Activated CD4-positive, alpha-beta T cell treated with anti-CD3 and anti-CD28 coated beads for 36 hours (primary cell): Measurements from ENCODE around the gene RPL36. TPM values are rescaled to one million over a fixed set of nuclear protein-coding genes. Genes with fewer than 3 reads are reported as not detected.

Experiments
- ATAC-seq: fragments of 200-7000 bp; cut with Tn5 transposase; one replicate; pipeline ENCODE4 v1.10.0; 2021; ENCODE audit warnings: mild to moderate bottlenecking, moderate library complexity
- CTCF ChIA-PET: fragments of 350-600 bp; sonication (Branson Sonifier 250); formaldehyde crosslinking; loops from one replicate; lab custom pipeline; 2021; ENCODE audit warnings: antibody characterized with exemption; lab: Charles Lee
- POLR2A ChIA-PET: fragments of 350-600 bp; sonication (Branson Sonifier 250); formaldehyde crosslinking; loops from one replicate; lab custom pipeline; 2021; ENCODE audit warnings: antibody characterized with exemption, inconsistent platforms; lab: Charles Lee
- DNase-seq: peaks from one replicate; pipeline ENCODE4 v3.0.0-alpha.2; 2020
- H3K27ac Mint-ChIP-seq: one replicate; pipeline ENCODE4 v1.8.0; 2021; ENCODE audit warnings: mixed read lengths
- H3K27me3 Mint-ChIP-seq: one replicate; pipeline ENCODE4 v1.8.0; 2021; ENCODE audit warnings: mixed read lengths
- H3K36me3 Mint-ChIP-seq: one replicate; pipeline ENCODE4 v1.8.0; 2021; ENCODE audit warnings: low read depth, mixed read lengths
- H3K4me1 Mint-ChIP-seq: one replicate; pipeline ENCODE4 v1.8.0; 2021; ENCODE audit warnings: mixed read lengths
- H3K4me3 Mint-ChIP-seq: one replicate; pipeline ENCODE4 v1.8.0; 2021; ENCODE audit warnings: mild to moderate bottlenecking, moderate library complexity, mixed read lengths
- H3K9me3 Mint-ChIP-seq: one replicate; pipeline ENCODE4 v1.8.0; 2021; ENCODE audit warnings: low read depth, mixed read lengths
- intact Hi-C, 2 experiments: fragments of 100-400 bp; cut with DNase I in 1 of 2; cut with micrococcal nuclease in 1 of 2; formaldehyde crosslinking; loops; one replicate each; pipeline versions ENCODE4 v1.14.2 to v1.15.1; 2022 to 2024; cut with DNase I, micrococcal nuclease
- total RNA-seq, 2 experiments: library from RNA; stranded (reverse); gene quantifications; one replicate each; pipeline ENCODE4 v1.2.3, GENCODE V29; 2021

The RPL36 gene
- 1,000 to 10,000 TPM; 1,452 to 1,530 TPM for total RNA-seq

DNA sequence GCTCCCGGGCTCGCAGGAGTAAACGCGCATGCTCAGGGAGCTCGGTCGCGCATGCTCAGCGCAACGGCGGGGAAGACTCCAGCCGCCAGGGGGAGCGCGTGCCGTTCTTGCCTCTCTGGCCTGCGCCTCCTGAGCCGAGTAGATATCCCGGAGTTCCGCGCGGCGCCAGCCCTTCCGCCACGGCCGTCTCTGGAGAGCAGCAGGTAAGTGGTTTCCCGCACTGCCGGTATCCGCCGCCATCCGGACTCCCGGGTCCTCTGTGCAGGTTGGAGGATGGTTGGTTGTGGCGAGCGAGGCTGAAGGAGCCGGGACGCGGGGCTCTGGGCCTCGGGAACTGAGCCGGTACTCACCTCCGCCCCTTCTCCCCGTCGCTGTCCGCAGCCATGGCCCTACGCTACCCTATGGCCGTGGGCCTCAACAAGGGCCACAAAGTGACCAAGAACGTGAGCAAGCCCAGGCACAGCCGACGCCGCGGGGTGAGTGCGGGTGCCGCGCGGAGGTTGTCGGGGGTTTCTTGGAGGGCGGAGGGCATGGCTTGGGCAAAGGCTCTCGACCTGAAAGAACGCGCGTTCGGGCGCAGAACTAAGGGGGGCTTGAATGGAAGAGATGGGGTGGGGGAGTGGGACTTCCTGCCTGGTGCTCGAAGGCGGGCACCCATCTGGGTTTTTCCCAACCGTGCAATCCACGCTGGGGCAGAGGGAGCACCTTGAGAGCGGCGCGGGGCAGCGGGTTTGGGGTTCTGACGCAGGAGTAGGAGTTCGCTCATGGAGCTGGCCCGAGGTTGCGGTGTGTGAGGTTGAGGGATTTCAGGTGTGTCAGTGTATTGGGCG is at the start of gene RPL36:
Gene RPL36, plus strand, starts transcription at position 171 of the 830 bp plus-strand sequence. Its CDS starts 213 bp downstream, at position 384.
- H3K4me1 Mint-ChIP-seq, result peaks cover 21% of the 10 kb centered on the region
- peak within 1 kb of the TSS; percentile 100 for H3K4me3 Mint-ChIP-seq
- no peaks in the 10 kb centered on the region for H3K9me3 Mint-ChIP-seq
- ChIA-PET POLR2A (interaction anchor here (0.6 to 1.8 kb wide), 13 partner anchors 11 to 995 kb away, joined by 3 to 20 read pairs (median 5); partner anchors contain the start of genes CATSPERD, DUS3L, LONP1 and SAFB), CTCF (interaction anchor here (0.6 to 2.4 kb wide), 22 partner anchors 9 to 114 kb away, joined by 3 to 32 read pairs (median 4); partner anchors contain the start of genes CATSPERD, DUS3L, LONP1 and SAFB)
- H3K27ac Mint-ChIP-seq, result peak within 1 kb of the TSS; percentile 96
- H3K36me3 Mint-ChIP-seq, result peaks cover 49% of the 10 kb centered on the region
- DNase-seq (peak; percentile 100), ATAC-seq (peak; percentile 54)
- intact Hi-C loops, result loop anchor here (1.0 to 2.0 kb wide), 9 partner anchors 10 to 420 kb away; partner anchors contain the start of genes CATSPERD (in 2 of the 2), LONP1 (in 2 of the 2), MICOS13 (in 2 of the 2) and DUS3L (in 1 of the 2)
- no peaks in the 10 kb centered on the region for H3K27me3 Mint-ChIP-seq

DNA sequence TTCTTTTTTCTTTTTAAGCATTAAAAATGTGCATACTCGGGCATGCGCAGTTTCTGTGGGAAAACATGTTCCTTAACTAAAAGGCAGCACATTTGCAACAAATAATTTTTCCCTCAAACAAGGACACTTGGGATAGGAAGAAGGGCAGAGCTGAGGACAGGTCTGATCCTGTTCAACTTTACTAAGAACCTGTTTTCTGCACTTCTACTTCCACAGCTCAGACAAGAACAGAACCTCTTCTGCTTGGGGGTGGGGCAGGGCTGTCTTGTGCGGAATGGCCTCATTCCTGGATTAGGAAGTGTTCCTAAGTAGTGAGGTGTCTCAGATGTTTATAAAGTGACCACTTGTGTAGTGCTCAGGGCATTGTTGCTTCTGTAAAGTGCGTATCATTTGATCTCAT is 48.9 kb upstream of the RPL36 start:
- DNase-seq (no peak), ATAC-seq (no peak)
- ChIA-PET POLR2A (no interaction called here), CTCF (interaction anchor here (0.7 kb wide), 1 partner anchor 9 kb away, joined by 3 read pairs; no protein-coding TSS in a partner anchor)
- no peaks in the 10 kb centered on the region for H3K9me3 Mint-ChIP-seq
- intact Hi-C loops, result no loop called here
- H3K27ac Mint-ChIP-seq, result peak overlapping the region; percentile 2
- peaks cover 22% of the 10 kb centered on the region for H3K4me1 Mint-ChIP-seq
- H3K4me3 Mint-ChIP-seq, result no peak overlapping the region
- H3K27me3 Mint-ChIP-seq, result no peaks in the 10 kb centered on the region
- H3K36me3 Mint-ChIP-seq, result peaks cover 53% of the 10 kb centered on the region

DNA sequence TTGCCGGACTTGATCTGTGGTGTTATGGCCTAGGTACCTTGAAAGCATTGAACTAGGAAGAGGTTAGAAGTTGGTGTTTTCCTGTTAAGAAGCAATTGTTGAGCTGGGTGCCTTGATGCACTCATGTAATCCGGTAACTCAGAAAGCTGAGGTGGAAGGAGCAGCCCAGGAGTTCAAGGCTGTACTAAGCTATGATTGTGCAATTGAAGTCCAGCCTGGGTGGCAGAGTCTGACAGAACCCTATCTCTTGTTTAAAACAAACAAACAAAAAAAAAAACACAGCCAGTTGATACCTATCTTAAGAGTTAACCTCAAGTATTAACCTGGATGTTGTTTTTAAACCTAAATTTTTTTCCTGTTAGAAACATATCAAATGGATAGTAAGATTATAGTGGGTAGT is 47.9 kb upstream of the RPL36 start:
- Mint-ChIP-seq H3K9me3 (no peaks in the 10 kb centered on the region), H3K36me3 (peaks cover 62% of the 10 kb centered on the region), H3K27ac (no peak overlapping the region), H3K4me3 (no peak overlapping the region), H3K27me3 (no peaks in the 10 kb centered on the region), H3K4me1 (peaks cover 22% of the 10 kb centered on the region)
- DNase-seq (no peak), ATAC-seq (no peak)
- CTCF ChIA-PET, result interaction anchor here (0.7 kb wide), 1 partner anchor 20 kb away, joined by 3 read pairs; the partner anchor contains the start of genes SAFB and SAFB2
- intact Hi-C loops, result no loop called here
- POLR2A ChIA-PET, result no interaction called here

DNA sequence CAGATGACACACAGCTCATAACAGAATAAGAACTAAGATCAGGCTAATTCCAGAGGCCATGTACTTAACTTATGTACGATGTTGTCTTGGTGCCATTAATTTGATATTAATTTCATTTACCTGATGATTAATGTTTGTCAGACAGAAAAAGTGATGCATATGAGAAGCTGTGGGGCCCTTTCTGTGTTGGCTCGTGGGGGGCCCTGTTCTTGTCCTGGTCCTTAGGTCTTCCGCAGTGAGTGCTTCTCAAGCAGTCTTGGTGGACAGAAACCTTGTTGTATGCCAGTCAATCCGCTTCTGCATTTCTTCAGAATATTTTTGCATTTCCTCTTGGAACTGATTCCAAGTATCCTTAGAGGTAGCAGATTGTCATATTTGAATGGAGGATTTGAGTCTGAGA is 47.0 kb upstream of the RPL36 start:
- ChIA-PET POLR2A (no interaction called here), CTCF (no interaction called here)
- Mint-ChIP-seq H3K36me3 (peaks cover 63% of the 10 kb centered on the region), H3K4me1 (peaks cover 15% of the 10 kb centered on the region), H3K27ac (no peak overlapping the region), H3K4me3 (no peak overlapping the region), H3K27me3 (no peaks in the 10 kb centered on the region), H3K9me3 (no peaks in the 10 kb centered on the region)
- DNase-seq (no peak), ATAC-seq (no peak)
- intact Hi-C loops, result no loop called here

DNA sequence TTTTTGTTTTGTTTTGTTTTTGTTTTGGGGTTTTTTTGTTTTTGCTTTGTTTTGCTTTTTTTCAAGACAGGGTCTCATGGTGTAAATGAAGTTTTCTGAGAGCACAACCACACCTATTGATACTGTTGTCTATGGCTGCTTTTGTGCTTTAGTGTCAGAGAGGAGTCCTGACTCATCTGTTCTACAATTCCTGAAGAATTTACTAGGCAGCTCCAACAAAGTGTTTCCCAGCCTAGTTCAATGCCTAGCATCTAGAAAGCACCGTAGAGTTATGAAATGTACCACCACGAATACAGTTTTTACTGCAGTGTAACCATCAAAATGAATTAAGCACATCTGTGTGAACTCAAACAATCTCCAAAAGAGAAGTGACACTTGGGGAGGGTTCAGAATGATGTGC is 46.1 kb upstream of the RPL36 start:
- POLR2A ChIA-PET, result no interaction called here
- H3K4me1 Mint-ChIP-seq, result peaks cover 15% of the 10 kb centered on the region
- CTCF ChIA-PET, result no interaction called here
- ATAC-seq, result no peak
- no peaks in the 10 kb centered on the region for H3K9me3 Mint-ChIP-seq
- no peaks in the 10 kb centered on the region for H3K27me3 Mint-ChIP-seq
- H3K36me3 Mint-ChIP-seq, result peaks cover 68% of the 10 kb centered on the region
- no peak overlapping the region for H3K4me3 Mint-ChIP-seq
- intact Hi-C loops, result no loop called here
- peak overlapping the region; percentile 39 for H3K27ac Mint-ChIP-seq
- no peak for DNase-seq

DNA sequence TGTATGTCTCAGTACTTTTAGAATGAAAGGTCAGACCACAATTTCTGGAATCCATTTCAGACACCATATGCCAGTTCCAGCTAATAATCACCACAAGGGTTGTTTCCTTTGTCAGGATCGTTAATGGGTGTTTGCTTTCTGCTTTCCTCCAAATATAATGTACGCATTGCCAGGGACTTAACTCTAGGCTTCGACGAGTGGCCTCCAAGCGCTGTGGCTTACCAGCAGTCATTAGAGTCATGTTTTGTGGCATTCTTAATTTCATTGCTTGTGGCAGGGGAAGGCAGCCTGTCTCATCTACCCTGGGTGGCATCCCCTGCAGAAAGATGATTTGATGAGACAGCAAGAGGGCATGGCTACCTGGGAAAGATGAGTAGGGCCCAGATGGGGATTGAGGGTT is 44.7 kb upstream of the RPL36 start:
- ChIA-PET CTCF (no interaction called here), POLR2A (no interaction called here)
- no peaks in the 10 kb centered on the region for H3K9me3 Mint-ChIP-seq

DNA sequence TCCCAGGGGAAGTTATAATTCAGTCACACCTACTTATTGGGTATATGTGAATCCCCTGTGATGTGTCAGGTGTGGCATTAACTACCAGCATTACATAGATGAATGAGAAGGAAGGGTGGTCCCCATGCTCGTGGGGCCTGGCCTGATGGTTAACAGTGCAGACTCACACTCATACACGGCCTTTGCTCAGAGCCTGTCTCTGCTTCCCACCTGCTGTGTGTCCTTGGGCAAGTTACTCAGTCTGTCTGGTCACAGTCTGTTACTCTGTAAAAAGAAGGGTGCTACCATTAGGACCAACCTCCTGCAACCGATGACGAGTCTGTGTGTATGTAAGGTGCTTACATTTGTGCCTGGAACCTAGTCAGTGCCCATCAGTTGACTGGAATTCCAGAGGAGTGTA is 43.4 kb upstream of the RPL36 start:
- ATAC-seq (no peak), DNase-seq (no peak)
- Mint-ChIP-seq H3K27me3 (no peaks in the 10 kb centered on the region), H3K27ac (peak overlapping the region; percentile 56), H3K9me3 (no peaks in the 10 kb centered on the region), H3K4me3 (no peak overlapping the region), H3K4me1 (peaks cover 9% of the 10 kb centered on the region), H3K36me3 (peaks cover 70% of the 10 kb centered on the region)
- intact Hi-C loops, result no loop called here
- ChIA-PET CTCF (no interaction called here), POLR2A (no interaction called here)

More for the DNA sequence above, 44.7 kb upstream of the RPL36 start:
- DNase-seq (no peak), ATAC-seq (no peak)
- Mint-ChIP-seq H3K27ac (peak overlapping the region; percentile 9), H3K4me1 (peaks cover 14% of the 10 kb centered on the region), H3K27me3 (no peaks in the 10 kb centered on the region), H3K4me3 (no peak overlapping the region), H3K36me3 (peaks cover 71% of the 10 kb centered on the region)
- intact Hi-C loops, result no loop called here

DNA sequence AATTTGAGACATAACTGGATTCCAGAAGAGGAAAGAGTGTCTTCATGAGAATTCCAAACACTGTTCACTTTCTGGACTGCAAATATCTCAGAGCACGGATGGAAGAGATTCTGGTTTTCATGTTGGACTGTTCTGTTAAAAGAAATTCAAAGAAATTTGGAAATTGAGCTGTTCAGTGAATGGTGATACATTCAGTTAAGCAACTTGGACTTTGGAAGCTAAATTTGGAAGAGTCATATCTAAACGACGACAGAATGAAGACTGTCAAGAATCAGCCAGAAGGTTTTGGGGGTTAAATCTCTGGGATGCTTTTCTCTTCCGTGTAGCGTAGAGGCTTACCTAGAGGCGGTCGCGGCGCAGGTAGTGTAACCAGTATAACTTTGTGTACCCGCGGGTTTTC is 41.6 kb upstream of the RPL36 start:
- no peak overlapping the region for H3K4me3 Mint-ChIP-seq
- H3K9me3 Mint-ChIP-seq, result no peaks in the 10 kb centered on the region
- POLR2A ChIA-PET, result no interaction called here
- peaks cover 7% of the 10 kb centered on the region for H3K4me1 Mint-ChIP-seq
- ATAC-seq (no peak), DNase-seq (no peak)
- CTCF ChIA-PET, result no interaction called here
- H3K27ac Mint-ChIP-seq, result no peak overlapping the region
- H3K36me3 Mint-ChIP-seq, result peaks cover 66% of the 10 kb centered on the region
- intact Hi-C loops, result no loop called here
- H3K27me3 Mint-ChIP-seq, result no peaks in the 10 kb centered on the region

DNA sequence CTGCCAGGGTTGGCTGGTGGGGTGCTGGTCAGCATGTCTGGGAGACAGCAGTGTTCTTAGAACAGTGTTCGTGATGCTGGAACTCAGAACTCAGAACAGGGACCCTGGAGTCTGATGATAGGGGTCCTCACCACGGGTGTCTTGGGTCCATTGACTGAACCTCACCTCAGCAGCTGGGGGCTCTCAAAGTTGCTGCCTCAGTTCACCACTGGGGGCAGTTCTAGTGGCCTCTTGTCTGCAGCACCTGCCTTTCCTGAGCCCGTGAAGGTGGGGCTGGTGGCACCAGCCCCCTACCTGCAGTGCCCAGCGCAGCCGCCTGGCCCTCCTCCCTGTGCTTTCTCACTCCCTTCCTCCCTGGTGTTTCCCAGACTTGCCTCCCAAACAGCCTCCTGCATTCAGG is 38.7 kb upstream of the RPL36 start:
- Mint-ChIP-seq H3K27me3 (no peaks in the 10 kb centered on the region), H3K36me3 (peaks cover 70% of the 10 kb centered on the region), H3K4me3 (no peak overlapping the region), H3K9me3 (no peaks in the 10 kb centered on the region), H3K4me1 (no peaks in the 10 kb centered on the region), H3K27ac (no peak overlapping the region)
- intact Hi-C loops, result no loop called here
- CTCF ChIA-PET, result interaction anchor here (0.5 to 1.2 kb wide), 2 partner anchors 24 to 371 kb away, joined by 3 to 4 read pairs; no protein-coding TSS in a partner anchor
- DNase-seq (no peak), ATAC-seq (no peak)
- POLR2A ChIA-PET, result no interaction called here

DNA sequence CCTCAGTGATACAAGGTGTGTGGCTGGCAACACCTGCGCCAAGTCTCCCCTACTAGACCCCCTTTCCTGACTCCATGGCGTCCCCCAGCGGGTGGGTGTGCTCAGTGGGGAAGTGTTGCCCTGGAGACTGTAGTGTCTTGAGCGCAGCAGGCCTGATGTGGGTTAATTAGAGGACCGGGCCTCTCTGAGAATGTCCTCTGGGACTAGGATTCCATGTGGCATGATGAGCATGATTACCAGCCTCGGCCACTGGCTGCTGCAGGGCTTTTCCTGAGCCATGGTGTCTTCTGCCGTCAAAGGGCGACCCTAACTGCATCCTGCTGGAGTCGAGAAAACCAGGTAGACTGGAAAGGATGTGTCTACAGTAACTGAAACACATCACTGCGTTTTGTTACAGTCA is 37.8 kb upstream of the RPL36 start:
- Mint-ChIP-seq H3K36me3 (peaks cover 66% of the 10 kb centered on the region), H3K27me3 (no peaks in the 10 kb centered on the region), H3K27ac (no peak overlapping the region), H3K4me1 (no peaks in the 10 kb centered on the region), H3K4me3 (no peak overlapping the region), H3K9me3 (no peaks in the 10 kb centered on the region)
- ChIA-PET POLR2A (no interaction called here), CTCF (no interaction called here)
- ATAC-seq (no peak), DNase-seq (no peak)
- intact Hi-C loops, result no loop called here

DNA sequence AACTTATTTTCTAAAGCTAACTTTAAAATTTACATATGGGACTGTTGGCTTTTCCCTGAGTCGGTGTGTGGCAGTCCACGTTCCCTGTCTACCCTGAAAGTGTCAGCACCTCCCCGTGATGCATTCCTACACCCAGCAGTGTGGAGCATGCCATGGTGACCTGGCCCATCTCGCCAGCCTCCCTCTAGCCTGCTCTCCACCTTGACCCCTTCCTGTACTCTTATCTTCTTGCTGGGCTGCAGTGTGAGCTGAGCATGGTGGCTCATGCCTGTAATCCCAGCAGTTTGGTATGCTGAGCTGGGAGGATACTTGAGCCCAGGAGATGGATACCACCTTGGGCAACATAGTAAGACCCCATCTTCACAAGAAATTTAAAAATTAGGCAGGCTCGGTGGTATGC is 35.2 kb upstream of the RPL36 start:
- CTCF ChIA-PET, result interaction anchor here (0.8 kb wide), 1 partner anchor 758 kb away, joined by 3 read pairs; no protein-coding TSS in a partner anchor
- DNase-seq (no peak), ATAC-seq (no peak)
- no peak overlapping the region for H3K27ac Mint-ChIP-seq
- no peaks in the 10 kb centered on the region for H3K27me3 Mint-ChIP-seq
- intact Hi-C loops, result loop anchor here in 1 of 2 experiments (5.0 kb wide), 1 partner anchor 593 kb away; no protein-coding TSS in a partner anchor
- H3K4me3 Mint-ChIP-seq, result no peak overlapping the region
- H3K4me1 Mint-ChIP-seq, result no peaks in the 10 kb centered on the region
- POLR2A ChIA-PET, result interaction anchor here (0.5 kb wide), 1 partner anchor 31 kb away, joined by 4 read pairs; no protein-coding TSS in a partner anchor
- peaks cover 60% of the 10 kb centered on the region for H3K36me3 Mint-ChIP-seq
- H3K9me3 Mint-ChIP-seq, result no peaks in the 10 kb centered on the region
